Mesenchymal stem cell (in vitro differentiated cells and primary cell): Measurements from ENCODE around the gene SAMSN1.

Experiments used
- DNase-seq: peaks from one replicate; pipeline ENCODE4 v3.0.0-alpha.2; 2013
- H2AFZ ChIP-seq: one replicate; pipeline ENCODE4 v1.6.1; 2013; ENCODE audit warnings: low read depth, mild to moderate bottlenecking, control low read depth, inconsistent platforms, low read length, moderate library complexity
- H2AK5ac ChIP-seq: 2 replicates; pipeline ENCODE4 v1.6.1; 2013; ENCODE audit warnings: low read length, moderate library complexity, mild to moderate bottlenecking, inconsistent platforms; ENCODE audit not compliant: severe bottlenecking
- H2BK120ac ChIP-seq: one replicate; pipeline ENCODE4 v1.6.1; 2013; ENCODE audit warnings: low read depth, mild to moderate bottlenecking, inconsistent platforms, low read length, moderate library complexity
- H2BK12ac ChIP-seq, 2 experiments: one replicate each; pipeline ENCODE4 v1.6.1; 2013; ENCODE audit warnings: inconsistent platforms in 2 of 2, low read length in 2 of 2, mild to moderate bottlenecking in 2 of 2, moderate library complexity in 2 of 2, control low read depth in 1 of 2
- H2BK15ac ChIP-seq: one replicate; pipeline ENCODE4 v1.6.1; 2013; ENCODE audit warnings: mild to moderate bottlenecking, low read depth, inconsistent platforms; ENCODE audit not compliant: poor library complexity, severe bottlenecking
- H2BK5ac ChIP-seq: 2 replicates; pipeline ENCODE4 v1.6.1; 2013; ENCODE audit warnings: low read depth, mild to moderate bottlenecking, low read length, control low read depth, inconsistent platforms; ENCODE audit not compliant: poor library complexity, severe bottlenecking
- H3K14ac ChIP-seq, 2 experiments: one replicate each; pipeline ENCODE4 v1.6.1; 2013; ENCODE audit warnings: inconsistent platforms in 2 of 2, low read length in 2 of 2, control low read depth in 1 of 2, mild to moderate bottlenecking in 1 of 2, moderate library complexity in 1 of 2
- H3K18ac ChIP-seq, 2 experiments: one replicate each; pipeline ENCODE4 v1.6.1; 2013; ENCODE audit warnings: inconsistent platforms in 2 of 2, low read length in 2 of 2, control low read depth in 1 of 2, low read depth in 1 of 2, mild to moderate bottlenecking in 1 of 2
- H3K23ac ChIP-seq, 2 experiments: one replicate each; pipeline ENCODE4 v1.6.1; 2013; ENCODE audit warnings: inconsistent platforms in 2 of 2, low read length in 2 of 2, mild to moderate bottlenecking in 2 of 2, moderate library complexity in 2 of 2, control low read depth in 1 of 2
- H3K27ac ChIP-seq: 2 replicates; pipeline ENCODE4 v1.5.1; 2013; ENCODE audit warnings: mild to moderate bottlenecking, moderate library complexity, low read length, control low read depth, inconsistent platforms; ENCODE audit not compliant: poor library complexity, severe bottlenecking
- H3K27me3 ChIP-seq, 2 experiments: 2 replicates each; pipeline versions ENCODE4 v1.6.1 to v1.7.0; 2013; ENCODE audit warnings: low read length in 2 of 2, mild to moderate bottlenecking in 2 of 2, moderate library complexity in 2 of 2, control low read depth in 1 of 2, inconsistent platforms in 1 of 2; ENCODE audit not compliant: control insufficient read depth in 1 of 2, insufficient read depth in 1 of 2
- H3K36me3 ChIP-seq, 2 experiments: 2 replicates each; pipeline versions ENCODE4 v1.6.1 to v1.7.0; 2013; ENCODE audit warnings: low read length in 2 of 2, control low read depth in 1 of 2, inconsistent platforms in 1 of 2, low read depth in 1 of 2, mild to moderate bottlenecking in 1 of 2; ENCODE audit not compliant: insufficient read depth in 2 of 2, control insufficient read depth in 1 of 2
- H3K4ac ChIP-seq, 2 experiments: one replicate each; pipeline ENCODE4 v1.6.1; 2013; ENCODE audit warnings: inconsistent platforms in 2 of 2, low read length in 2 of 2, mild to moderate bottlenecking in 2 of 2, moderate library complexity in 2 of 2, control low read depth in 1 of 2, low read depth in 1 of 2
- H3K4me1 ChIP-seq: 2 replicates; pipeline ENCODE4 v1.6.1; 2013; ENCODE audit warnings: low read depth, low read length, control low read depth; ENCODE audit not compliant: control insufficient read depth, insufficient read depth
- H3K4me2 ChIP-seq: 2 replicates; pipeline ENCODE4 v1.6.1; 2013; ENCODE audit warnings: low read length, mild to moderate bottlenecking, inconsistent platforms; ENCODE audit not compliant: poor library complexity, severe bottlenecking
- H3K4me3 ChIP-seq, 2 experiments: 2 replicates each; pipeline versions ENCODE4 v1.5.1 to v1.7.0; 2013; ENCODE audit warnings: low read length in 2 of 2, mild to moderate bottlenecking in 2 of 2, control low read depth in 1 of 2, low read depth in 1 of 2; ENCODE audit not compliant: insufficient read depth in 1 of 2
- H3K79me1 ChIP-seq: replicated peaks from 2 replicates; pipeline ENCODE4 v1.6.1; 2013; ENCODE audit warnings: mild to moderate bottlenecking, control low read depth, low read length, inconsistent platforms; ENCODE audit not compliant: poor library complexity, severe bottlenecking
- H3K9ac ChIP-seq: 2 replicates; pipeline ENCODE4 v1.7.0; 2013; ENCODE audit warnings: mild to moderate bottlenecking, low read length, moderate library complexity
- H3K9me3 ChIP-seq: 2 replicates; pipeline ENCODE4 v1.7.0; 2013; ENCODE audit warnings: mild to moderate bottlenecking, low read length; ENCODE audit not compliant: control insufficient read depth
- H4K8ac ChIP-seq: one replicate; pipeline ENCODE4 v1.6.1; 2013; ENCODE audit warnings: inconsistent platforms, mild to moderate bottlenecking, low read length, moderate library complexity
- H4K91ac ChIP-seq: one replicate; pipeline ENCODE4 v1.6.1; 2013; ENCODE audit warnings: mild to moderate bottlenecking, low read length, inconsistent platforms
- WGBS: methylation state at CpG from one replicate; pipeline ENCODE4 v1.1.7; 2013; ENCODE audit warnings: mixed read lengths; 5-methylcytosine and 5-hydroxymethylcytosine counted together

Gene SAMSN1

GRCh38 chr21:14562959-14563358 lies 16.8 kb upstream of the SAMSN1 start:
- Histone ChIP-seq H2BK120ac (no peak overlapping the region), H3K36me3 (no peaks in the 10 kb centered on the region), H3K4me1 (no peaks in the 10 kb centered on the region), H4K91ac (no peak overlapping the region), H3K9me3 (peaks cover 13% of the 10 kb centered on the region), H3K4me2 (no peak overlapping the region), H3K9ac (no peak overlapping the region), H3K23ac (no peak overlapping the region), H3K4ac (no peak overlapping the region), H2AFZ (no peak overlapping the region), H2BK12ac (no peak overlapping the region), H4K8ac (no peak overlapping the region), H2AK5ac (no peak overlapping the region), H3K14ac (no peak overlapping the region), H3K27ac (no peak overlapping the region), H3K18ac (no peak overlapping the region), H3K27me3 (no peaks in the 10 kb centered on the region), H2BK5ac (no peak overlapping the region), H2BK15ac (no peak overlapping the region), H3K79me1 (no peaks in the 10 kb centered on the region), H3K4me3 (no peak overlapping the region)
- no peak for DNase-seq

- Histone ChIP-seq H3K27ac (no peak overlapping the region), H2AK5ac (no peak overlapping the region), H2AFZ (no peak overlapping the region)
These were observed 14.4 kb upstream of the SAMSN1 start for GRCh38 chr21:14560555-14560954.

GRCh38 chr21:14560139-14560538 lies 14.0 kb upstream of the SAMSN1 start:
- Histone ChIP-seq H3K27ac (no peak overlapping the region), H3K36me3 (no peaks in the 10 kb centered on the region), H2BK15ac (no peak overlapping the region), H3K23ac (no peak overlapping the region), H3K79me1 (no peaks in the 10 kb centered on the region), H4K8ac (no peak overlapping the region), H3K4me1 (no peaks in the 10 kb centered on the region), H3K4me2 (no peak overlapping the region), H3K14ac (no peak overlapping the region), H3K4me3 (no peak overlapping the region), H2BK120ac (no peak overlapping the region), H3K18ac (no peak overlapping the region), H2AFZ (no peak overlapping the region), H3K4ac (no peak overlapping the region), H2BK5ac (no peak overlapping the region), H3K9ac (no peak overlapping the region), H2AK5ac (no peak overlapping the region), H3K27me3 (no peaks in the 10 kb centered on the region), H3K9me3 (peaks cover 13% of the 10 kb centered on the region), H2BK12ac (no peak overlapping the region), H4K91ac (no peak overlapping the region)
- no peak for DNase-seq

More at GRCh38 chr21:14560555-14560954, 14.4 kb upstream of the SAMSN1 start:
- DNase-seq: no peak
- Histone ChIP-seq H4K8ac (no peak overlapping the region), H3K4me1 (no peaks in the 10 kb centered on the region), H4K91ac (no peak overlapping the region), H3K23ac (no peak overlapping the region), H3K27me3 (no peaks in the 10 kb centered on the region), H3K79me1 (no peaks in the 10 kb centered on the region), H3K18ac (no peak overlapping the region), H3K4me2 (no peak overlapping the region), H3K14ac (no peak overlapping the region), H2BK5ac (no peak overlapping the region), H3K9me3 (peaks cover 13% of the 10 kb centered on the region), H3K4me3 (no peak overlapping the region), H2BK15ac (no peak overlapping the region), H3K36me3 (no peaks in the 10 kb centered on the region), H3K9ac (no peak overlapping the region), H2BK120ac (no peak overlapping the region), H3K4ac (no peak overlapping the region), H2BK12ac (no peak overlapping the region)
- WGBS: 64% methylated on average over 4 of the region's 4 CpGs

- Histone ChIP-seq H3K4ac (no peak overlapping the region), H2AFZ (no peak overlapping the region)
These were observed 13.0 kb upstream of the SAMSN1 start for GRCh38 chr21:14559102-14559501.

More at GRCh38 chr21:14559102-14559501, 13.0 kb upstream of the SAMSN1 start:
- H3K23ac ChIP-seq: no peak overlapping the region
- no peak overlapping the region for H3K27ac ChIP-seq
- H3K27me3 ChIP-seq: no peaks in the 10 kb centered on the region
- no peak overlapping the region for H2BK12ac ChIP-seq
- H3K9ac ChIP-seq: no peak overlapping the region
- H4K8ac ChIP-seq: no peak overlapping the region
- no peak overlapping the region for H3K18ac ChIP-seq
- no peak overlapping the region for H3K14ac ChIP-seq
- no peaks in the 10 kb centered on the region for H3K36me3 ChIP-seq
- no peak overlapping the region for H3K4me3 ChIP-seq
- no peak overlapping the region for H2BK120ac ChIP-seq
- no peak overlapping the region for H4K91ac ChIP-seq
- H2AK5ac ChIP-seq: no peak overlapping the region
- no peak overlapping the region for H2BK5ac ChIP-seq
- H3K79me1 ChIP-seq: no peaks in the 10 kb centered on the region
- no peak overlapping the region for H2BK15ac ChIP-seq
- no peaks in the 10 kb centered on the region for H3K4me1 ChIP-seq
- DNase-seq: no peak
- no peak overlapping the region for H3K4me2 ChIP-seq
- H3K9me3 ChIP-seq: peaks cover 13% of the 10 kb centered on the region
